Activated CD4-positive, CD25-positive, alpha-beta regulatory T cell treated with anti-CD3 and anti-CD28 coated beads, Interleukin-2, amount 50 U/mL, for 72 hours (primary cell): ENCODE results near the gene LRPAP1.

ENCODE experiments used
- DNase-seq: peaks from one replicate; pipeline ENCODE4 v3.0.0; 2021

Gene LRPAP1

GRCh38 chr4:3530663-3531254, 1.5 kb downstream of the LRPAP1 start:
- DNase-seq: no peak

DNA sequence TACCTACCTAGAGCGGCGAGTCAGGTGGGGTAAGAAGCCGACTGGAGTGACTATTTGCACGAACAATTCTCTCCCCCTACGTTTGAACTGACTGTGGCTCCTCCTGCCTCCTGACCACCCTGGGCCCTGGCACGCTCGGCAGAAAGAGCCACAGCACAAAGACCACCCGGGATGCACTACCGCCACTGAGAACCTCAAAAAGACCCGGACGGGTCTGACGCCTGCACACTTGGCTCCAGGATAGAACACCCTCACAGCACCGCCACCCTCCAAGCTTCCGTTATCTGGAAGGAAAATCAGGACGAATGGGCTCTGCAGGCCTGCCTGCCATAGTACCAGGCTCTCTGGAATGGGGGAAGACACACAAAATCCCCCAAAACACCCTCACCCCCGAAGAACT, 2.2 kb downstream of the LRPAP1 start:
- DNase-seq: no peak

GRCh38 chr4:3529363-3529762, 2.9 kb downstream of the LRPAP1 start:
- DNase-seq: no peak

DNA sequence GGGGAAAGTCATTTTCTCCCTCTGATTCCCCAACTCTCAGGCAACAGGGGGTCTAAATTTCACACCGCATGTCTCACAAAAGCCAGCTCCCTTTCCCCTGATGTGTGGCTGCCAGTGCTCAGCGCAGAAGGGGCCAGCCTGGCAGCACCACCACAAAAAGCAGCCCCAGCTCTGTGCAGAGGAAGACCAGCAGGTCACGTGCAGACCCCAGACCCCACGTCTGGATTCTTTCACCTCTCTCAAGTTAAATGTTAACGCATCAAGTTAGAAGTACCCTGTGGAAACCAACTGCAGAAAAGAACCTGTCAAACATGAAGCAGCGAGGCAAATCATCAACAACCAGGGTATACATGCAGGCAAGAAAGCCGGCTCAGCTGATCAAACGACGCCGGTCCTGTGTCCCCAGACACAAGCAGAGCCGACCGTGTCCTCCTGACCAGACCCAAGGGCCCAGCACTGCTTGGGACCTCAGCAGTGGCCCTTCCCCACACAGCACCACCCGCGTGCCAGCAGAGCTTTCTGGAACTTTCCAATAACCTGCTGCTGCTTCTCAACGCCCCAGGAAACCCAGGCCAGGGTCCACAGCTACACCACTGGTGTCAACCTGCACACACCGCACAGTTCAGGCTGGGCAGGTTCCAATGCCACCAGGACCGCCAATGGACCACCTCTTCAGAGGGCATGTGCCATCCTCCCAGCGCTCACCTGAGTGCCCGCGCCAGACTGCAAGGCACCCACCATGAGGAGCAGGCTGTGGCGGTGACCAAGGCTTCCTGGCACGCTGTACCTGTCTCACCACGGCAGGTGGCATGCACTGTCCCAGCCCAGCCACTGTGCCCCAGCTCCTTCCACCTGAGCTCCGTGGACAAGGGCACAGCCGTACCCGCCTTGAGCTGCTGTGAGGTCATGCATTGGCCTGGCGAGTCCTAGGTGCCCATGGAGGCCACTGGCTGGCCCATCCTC, 4.0 kb downstream of the LRPAP1 start:
- no peak for DNase-seq

- no peak for DNase-seq
Measured at GRCh38 chr4:3527101-3527913, 4.9 kb downstream of the LRPAP1 start.

DNA sequence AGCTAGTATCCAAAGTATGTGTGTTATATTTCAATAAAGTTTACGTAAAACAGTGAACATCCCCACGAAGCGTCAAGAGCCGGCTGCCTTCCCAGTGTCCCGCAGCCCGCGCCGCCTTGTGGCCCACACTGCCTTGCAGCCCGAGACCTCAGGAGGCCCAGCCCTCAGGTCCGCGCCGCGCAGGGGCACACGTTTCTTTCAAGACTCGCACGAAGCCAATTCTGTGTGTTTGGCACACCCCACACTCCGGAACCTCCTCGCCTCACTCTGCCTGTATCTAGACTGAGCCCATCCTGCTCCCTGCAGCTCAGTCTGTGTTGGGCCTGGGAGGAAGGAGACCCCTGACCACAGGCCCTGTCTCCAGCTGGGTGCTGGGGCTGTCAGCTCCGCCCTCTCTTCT, 5.8 kb downstream of the LRPAP1 start:
- no peak for DNase-seq

DNA sequence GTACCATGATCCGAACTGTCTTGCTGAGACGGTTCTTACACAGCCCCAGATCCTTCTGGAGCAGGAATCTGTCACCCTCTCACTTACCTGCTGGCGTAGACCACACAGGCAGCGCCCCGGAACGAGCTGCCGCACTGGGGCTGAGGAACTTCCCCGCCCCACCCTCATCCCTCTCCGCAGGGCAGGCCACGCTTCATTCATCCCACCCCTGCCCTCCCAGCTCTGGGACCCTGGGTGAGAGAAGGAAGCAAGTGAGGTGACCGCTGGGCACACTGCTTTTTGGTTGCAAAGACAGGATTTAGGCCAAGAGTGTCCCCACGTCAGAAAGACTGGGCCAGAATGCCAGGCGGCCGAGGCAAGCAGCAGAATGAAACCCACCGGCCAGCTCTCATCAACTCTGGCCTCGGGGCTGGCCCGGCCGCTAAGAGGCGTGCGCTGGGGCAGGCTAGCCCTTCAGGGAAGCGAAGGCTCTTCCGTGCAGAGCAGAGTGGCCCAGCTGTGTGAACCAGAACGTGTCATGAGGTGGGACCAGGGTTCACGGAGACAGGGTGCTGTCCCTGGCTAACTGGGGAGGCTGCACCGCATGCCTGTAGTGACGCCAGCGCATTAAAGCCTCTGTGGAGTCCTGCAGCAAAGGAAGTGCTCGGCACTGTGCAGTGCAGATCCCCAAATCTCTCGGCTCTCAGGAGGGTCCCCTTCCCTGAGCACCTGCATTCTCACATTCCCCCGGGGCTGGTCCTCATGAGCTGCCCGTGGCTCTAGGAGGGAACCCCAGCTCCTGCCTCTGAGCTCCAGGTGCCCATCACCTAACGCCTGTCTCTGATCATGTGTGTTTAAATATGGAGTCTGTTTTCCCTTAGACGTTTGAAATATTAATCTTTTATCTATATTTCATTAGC, 6.4 kb downstream of the LRPAP1 start:
- no peak for DNase-seq

GRCh38 chr4:3524920-3525319, 7.3 kb downstream of the LRPAP1 start:
- DNase-seq: no peak

DNA sequence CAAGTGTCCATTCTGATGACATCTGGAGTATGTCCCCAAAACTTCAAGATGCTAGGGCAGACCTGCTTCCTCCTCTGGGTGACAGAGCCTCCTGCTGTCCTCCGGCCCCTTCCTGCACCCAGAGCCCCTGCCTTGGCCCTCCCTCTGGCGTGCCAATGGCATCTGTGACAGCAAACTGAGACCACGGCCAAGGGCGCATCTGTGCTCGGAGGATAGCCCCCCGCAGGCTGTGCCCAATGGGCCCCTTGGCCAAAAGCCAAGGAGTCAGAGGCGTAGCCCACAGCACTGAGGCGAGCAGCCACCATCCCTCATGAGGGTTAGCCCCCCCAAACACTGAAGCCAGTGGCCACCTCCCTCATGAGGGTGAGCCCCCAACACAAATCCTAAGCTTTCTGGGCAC, 7.9 kb downstream of the LRPAP1 start:
- no peak for DNase-seq

- DNase-seq: no peak
Measured at GRCh38 chr4:3523628-3524221, 8.5 kb downstream of the LRPAP1 start.

- no peak for DNase-seq
Measured at GRCh38 chr4:3523146-3523627, 9.0 kb downstream of the LRPAP1 start.

DNA sequence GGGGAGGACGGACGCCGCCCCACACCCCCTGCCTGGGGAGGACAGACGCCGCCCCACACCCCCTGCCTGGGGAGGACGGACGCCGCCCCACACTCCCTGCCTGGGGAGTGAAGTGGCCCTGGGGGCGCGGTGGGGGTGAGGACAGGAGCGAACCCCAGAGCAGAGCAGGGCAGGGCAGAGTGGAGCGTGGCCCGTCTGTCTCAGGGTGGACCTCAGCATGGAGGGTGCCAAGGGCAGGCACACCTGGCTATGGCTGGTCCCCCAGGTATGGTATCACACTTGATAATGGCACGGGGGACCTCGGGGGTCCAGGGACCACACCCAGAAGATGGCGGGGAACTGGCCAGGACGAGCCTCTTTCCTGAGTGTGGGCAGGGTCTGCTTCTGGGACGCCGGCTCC, 9.6 kb downstream of the LRPAP1 start:
- no peak for DNase-seq

DNA sequence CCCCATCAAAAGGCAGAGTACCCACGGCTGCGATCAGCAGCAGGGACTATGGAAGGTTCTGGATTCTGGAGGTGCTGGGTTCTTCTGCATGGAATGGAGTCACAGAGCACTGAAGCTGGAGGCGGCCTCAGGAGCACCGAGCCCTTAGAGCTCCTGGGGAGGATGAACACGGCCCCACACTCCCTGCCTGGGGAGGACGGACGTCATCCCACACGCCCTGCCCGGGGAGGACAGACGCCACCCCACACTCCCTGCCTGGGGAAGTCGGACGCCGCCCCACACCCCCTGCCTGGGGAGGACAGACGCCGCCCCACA, 9.9 kb downstream of the LRPAP1 start:
- no peak for DNase-seq

GRCh38 chr4:3521621-3522325, 10.4 kb downstream of the LRPAP1 start:
- DNase-seq: no peak

- DNase-seq: no peak
Measured at GRCh38 chr4:3520796-3521600, 11.2 kb downstream of the LRPAP1 start.

DNA sequence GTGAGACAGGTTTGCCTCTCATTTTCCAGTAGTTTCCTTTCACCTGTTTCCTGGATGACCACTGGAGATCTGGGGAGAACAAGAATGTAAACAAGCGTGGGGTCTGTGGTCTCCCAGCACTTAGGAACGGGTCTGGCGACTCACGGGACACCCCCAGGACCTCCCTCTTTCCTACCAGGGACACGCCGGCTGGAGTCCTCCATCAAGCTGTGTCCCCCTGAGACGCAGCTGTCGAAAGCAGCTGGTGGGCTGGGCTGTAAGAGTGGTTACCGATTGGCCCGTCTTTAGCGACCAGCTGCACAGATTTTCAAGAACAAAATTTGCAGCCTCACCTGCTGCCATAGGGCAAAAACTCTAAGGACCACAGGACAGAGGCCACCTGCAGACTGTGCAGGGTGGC, 11.9 kb downstream of the LRPAP1 start:
- DNase-seq: no peak

DNA sequence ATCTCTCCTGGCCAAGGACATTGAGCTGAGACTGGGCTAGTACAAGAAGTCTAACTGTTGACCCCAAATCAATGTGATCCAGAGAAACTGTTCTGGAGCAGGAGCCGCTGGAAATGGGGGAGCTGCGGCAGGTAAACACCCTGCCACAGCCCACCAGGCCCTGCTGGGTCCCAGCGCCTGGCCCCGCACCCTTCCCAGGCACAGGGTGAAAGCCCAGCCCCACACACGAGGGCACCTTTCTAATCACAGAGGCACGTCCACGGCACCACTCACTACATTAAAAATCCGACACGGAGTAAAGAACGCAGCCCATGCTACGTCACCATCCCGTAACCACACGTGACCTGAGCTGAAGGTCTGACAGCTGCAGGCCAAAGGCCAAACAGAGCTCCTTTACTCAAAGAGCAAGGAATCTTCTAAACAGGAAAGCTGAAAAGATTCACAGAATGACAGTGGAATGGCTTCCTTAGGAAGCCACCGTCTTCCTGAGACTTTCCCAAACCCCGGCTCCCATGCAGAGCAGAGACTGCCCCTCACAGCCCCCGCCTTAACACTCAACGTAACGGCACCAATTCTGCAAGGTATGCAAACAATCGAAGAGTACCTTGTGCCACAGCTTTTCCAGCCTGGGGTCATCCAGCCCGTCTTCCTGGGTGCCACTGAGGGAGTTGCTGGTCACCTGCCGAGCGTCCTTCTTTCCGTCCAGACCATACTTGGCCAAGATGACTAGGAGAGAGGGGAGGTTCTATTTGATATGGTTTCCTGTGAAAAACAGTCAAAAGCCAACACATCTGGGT, 12.6 kb downstream of the LRPAP1 start:
- DNase-seq: no peak

DNA sequence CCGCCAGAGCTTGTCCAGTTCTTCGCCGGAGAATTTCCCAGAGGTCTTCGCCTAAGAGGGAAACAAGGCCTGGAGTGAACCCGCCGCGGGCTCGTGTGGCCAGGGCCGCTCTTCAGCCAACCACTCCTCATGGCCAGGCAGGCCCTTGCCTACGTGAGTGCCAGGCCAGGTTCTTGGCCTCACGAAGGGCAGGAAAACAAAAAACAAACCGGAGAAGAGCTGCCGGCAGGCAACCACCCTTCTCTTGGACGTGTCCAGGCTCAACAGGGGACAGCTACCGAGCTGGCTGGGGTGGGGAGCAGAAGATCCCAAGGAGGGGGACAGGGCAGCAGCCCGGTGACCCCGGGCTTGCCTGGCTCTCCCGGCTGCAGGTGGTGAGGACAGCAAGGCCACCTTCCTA, 13.3 kb downstream of the LRPAP1 start:
- DNase-seq: no peak

- no peak for DNase-seq
Measured at GRCh38 chr4:3518511-3518880, 13.7 kb downstream of the LRPAP1 start.
